NT2/D1 (cell line): ENCODE measurements around the gene RDX.
"Not testable (repeated sequence)": the region's sequence is repeated elsewhere in the genome, so short reads cannot be mapped to it uniquely, and the experiment has no call there.

ENCODE experiments used
- SUZ12 ChIP-seq: IDR thresholded peaks from 2 replicates; pipeline ENCODE4 v1.6.1; 2011; ENCODE audit not compliant: insufficient read length, insufficient read depth; ENCODE audit errors: extremely low read depth
- YY1 ChIP-seq: IDR thresholded peaks from 2 replicates; pipeline ENCODE4 v1.6.1; 2011; ENCODE audit not compliant: insufficient read length, insufficient read depth
- ZNF274 ChIP-seq: IDR thresholded peaks from 2 replicates; pipeline ENCODE4 v1.6.1; 2011; ENCODE audit warnings: mild to moderate bottlenecking, low read depth, low read length

GRCh38 chr11:110209313-110209694 is 87.1 kb downstream of the RDX start:
- TF ChIP-seq SUZ12, ZNF274, YY1: not testable (repeated sequence)
